Liver (tissue), 3 donors: ENCODE results near the gene GRIA3.

Source experiments
- EGR1 ChIP-seq, 2 donors: IDR thresholded peaks; 2 replicates each; pipeline ENCODE4 v1.6.1; 2016 to 2018; ENCODE audit warnings: antibody characterized with exemption in 2 of 2, low read depth in 2 of 2
- GABPA ChIP-seq, 2 donors: IDR thresholded peaks in 1 of 2; conservative IDR thresholded peaks in 1 of 2; 2 replicates each; pipeline ENCODE4 v1.6.1; 2016; ENCODE audit warnings: antibody characterized with exemption in 2 of 2, mild to moderate bottlenecking in 1 of 2, moderate library complexity in 1 of 2
- RAD21 ChIP-seq, 2 donors: IDR thresholded peaks; 2 replicates each; pipeline ENCODE4 v1.6.1; 2016; ENCODE audit warnings: antibody characterized with exemption in 2 of 2, mild to moderate bottlenecking in 2 of 2
- SP1 ChIP-seq: IDR thresholded peaks from 2 replicates; pipeline ENCODE4 v1.6.1; 2018; ENCODE audit warnings: antibody characterized with exemption, mild to moderate bottlenecking
- TAF1 ChIP-seq: conservative IDR thresholded peaks from 2 replicates; pipeline ENCODE4 v1.6.1; 2016; ENCODE audit warnings: antibody characterized with exemption, mild to moderate bottlenecking
- YY1 ChIP-seq: IDR thresholded peaks from 2 replicates; pipeline ENCODE4 v1.6.1; 2016; ENCODE audit warnings: antibody characterized with exemption, mild to moderate bottlenecking
- TF ChIP-seq, protein P1 (sequence below): fragments of 150-350 bp; IDR thresholded peaks from 2 replicates; pipeline ENCODE4 v1.5.1; 2017; ENCODE audit warnings: improper control_type of control experiment, low read depth, low read length; ENCODE audit not compliant: missing input control
- TF ChIP-seq, protein P2 (sequence below): IDR thresholded peaks from 2 replicates; pipeline ENCODE4 v1.6.1; 2016; ENCODE audit warnings: antibody characterized with exemption
- TF ChIP-seq, protein P3 (sequence below): IDR thresholded peaks from 2 replicates; pipeline ENCODE4 v1.6.1; 2016; ENCODE audit warnings: antibody characterized with exemption
- TF ChIP-seq, protein P4 (sequence below): IDR thresholded peaks from 2 replicates; pipeline ENCODE4 v1.6.1; 2016; ENCODE audit warnings: antibody characterized with exemption, mild to moderate bottlenecking
- donor health status: healthy.
- donor health status: healthy.

DNA sequence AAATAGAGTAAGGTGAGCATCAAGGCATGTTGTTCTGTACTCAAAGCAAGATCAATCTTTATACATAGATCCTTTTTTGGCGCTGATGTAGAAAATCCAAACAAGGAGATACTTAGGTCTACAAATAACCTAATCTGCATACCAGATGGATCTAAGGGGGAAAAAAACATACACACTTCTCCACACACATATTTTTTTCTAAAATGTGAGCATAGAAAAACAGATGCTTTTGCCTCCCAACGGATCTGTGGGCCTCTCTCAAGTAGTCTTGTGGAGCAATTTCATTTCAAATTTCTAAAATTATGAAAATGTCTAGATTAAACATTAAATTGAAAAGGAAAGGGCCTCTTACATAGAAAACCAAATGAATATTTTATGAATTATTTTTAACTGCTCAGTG is 166.1 kb downstream of the GRIA3 start:
- TF ChIP-seq, protein P1, sequence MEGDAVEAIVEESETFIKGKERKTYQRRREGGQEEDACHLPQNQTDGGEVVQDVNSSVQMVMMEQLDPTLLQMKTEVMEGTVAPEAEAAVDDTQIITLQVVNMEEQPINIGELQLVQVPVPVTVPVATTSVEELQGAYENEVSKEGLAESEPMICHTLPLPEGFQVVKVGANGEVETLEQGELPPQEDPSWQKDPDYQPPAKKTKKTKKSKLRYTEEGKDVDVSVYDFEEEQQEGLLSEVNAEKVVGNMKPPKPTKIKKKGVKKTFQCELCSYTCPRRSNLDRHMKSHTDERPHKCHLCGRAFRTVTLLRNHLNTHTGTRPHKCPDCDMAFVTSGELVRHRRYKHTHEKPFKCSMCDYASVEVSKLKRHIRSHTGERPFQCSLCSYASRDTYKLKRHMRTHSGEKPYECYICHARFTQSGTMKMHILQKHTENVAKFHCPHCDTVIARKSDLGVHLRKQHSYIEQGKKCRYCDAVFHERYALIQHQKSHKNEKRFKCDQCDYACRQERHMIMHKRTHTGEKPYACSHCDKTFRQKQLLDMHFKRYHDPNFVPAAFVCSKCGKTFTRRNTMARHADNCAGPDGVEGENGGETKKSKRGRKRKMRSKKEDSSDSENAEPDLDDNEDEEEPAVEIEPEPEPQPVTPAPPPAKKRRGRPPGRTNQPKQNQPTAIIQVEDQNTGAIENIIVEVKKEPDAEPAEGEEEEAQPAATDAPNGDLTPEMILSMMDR, result no peak
- TF ChIP-seq GABPA (IDR thresholded peaks at IDR 0.05 in 1 of 2, conservative IDR thresholded peaks at IDR 0.05 in 1 of 2) (no peak), SP1 (no peak), TAF1 (no peak), RAD21 (IDR thresholded peaks at IDR 0.05) (no peak), YY1 (no peak), EGR1 (IDR thresholded peaks at IDR 0.05; ENCODE audit: low read depth in 2 of 2) (no peak)
- TF ChIP-seq, protein P2, sequence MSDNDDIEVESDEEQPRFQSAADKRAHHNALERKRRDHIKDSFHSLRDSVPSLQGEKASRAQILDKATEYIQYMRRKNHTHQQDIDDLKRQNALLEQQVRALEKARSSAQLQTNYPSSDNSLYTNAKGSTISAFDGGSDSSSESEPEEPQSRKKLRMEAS, result no peak
- TF ChIP-seq, protein P3, sequence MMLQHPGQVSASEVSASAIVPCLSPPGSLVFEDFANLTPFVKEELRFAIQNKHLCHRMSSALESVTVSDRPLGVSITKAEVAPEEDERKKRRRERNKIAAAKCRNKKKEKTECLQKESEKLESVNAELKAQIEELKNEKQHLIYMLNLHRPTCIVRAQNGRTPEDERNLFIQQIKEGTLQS, result no peak
- TF ChIP-seq, protein P4, sequence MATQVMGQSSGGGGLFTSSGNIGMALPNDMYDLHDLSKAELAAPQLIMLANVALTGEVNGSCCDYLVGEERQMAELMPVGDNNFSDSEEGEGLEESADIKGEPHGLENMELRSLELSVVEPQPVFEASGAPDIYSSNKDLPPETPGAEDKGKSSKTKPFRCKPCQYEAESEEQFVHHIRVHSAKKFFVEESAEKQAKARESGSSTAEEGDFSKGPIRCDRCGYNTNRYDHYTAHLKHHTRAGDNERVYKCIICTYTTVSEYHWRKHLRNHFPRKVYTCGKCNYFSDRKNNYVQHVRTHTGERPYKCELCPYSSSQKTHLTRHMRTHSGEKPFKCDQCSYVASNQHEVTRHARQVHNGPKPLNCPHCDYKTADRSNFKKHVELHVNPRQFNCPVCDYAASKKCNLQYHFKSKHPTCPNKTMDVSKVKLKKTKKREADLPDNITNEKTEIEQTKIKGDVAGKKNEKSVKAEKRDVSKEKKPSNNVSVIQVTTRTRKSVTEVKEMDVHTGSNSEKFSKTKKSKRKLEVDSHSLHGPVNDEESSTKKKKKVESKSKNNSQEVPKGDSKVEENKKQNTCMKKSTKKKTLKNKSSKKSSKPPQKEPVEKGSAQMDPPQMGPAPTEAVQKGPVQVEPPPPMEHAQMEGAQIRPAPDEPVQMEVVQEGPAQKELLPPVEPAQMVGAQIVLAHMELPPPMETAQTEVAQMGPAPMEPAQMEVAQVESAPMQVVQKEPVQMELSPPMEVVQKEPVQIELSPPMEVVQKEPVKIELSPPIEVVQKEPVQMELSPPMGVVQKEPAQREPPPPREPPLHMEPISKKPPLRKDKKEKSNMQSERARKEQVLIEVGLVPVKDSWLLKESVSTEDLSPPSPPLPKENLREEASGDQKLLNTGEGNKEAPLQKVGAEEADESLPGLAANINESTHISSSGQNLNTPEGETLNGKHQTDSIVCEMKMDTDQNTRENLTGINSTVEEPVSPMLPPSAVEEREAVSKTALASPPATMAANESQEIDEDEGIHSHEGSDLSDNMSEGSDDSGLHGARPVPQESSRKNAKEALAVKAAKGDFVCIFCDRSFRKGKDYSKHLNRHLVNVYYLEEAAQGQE, result no peak
